Liver (tissue), 9 donors: ENCODE results near the gene ATP2A1. TPM values are rescaled to one million over a fixed set of nuclear protein-coding genes. Genes with fewer than 3 reads are reported as not detected.

ENCODE experiments used
- DNase-seq: peaks from one replicate; pipeline ENCODE4 v3.0.0-alpha.2; 2017; ENCODE audit warnings: low spot score
- H3K27ac ChIP-seq, 2 donors: one replicate each; pipeline ENCODE4 v1.7.0; 2013; ENCODE audit warnings: inconsistent platforms in 2 of 2, low read length in 2 of 2, control low read depth in 1 of 2, low read depth in 1 of 2, mild to moderate bottlenecking in 1 of 2
- H3K27me3 ChIP-seq, 4 donors: one replicate each; pipeline versions ENCODE4 v1.6.1 to v1.7.0; 2013; ENCODE audit warnings: low read length in 3 of 4, inconsistent platforms in 1 of 4, mild to moderate bottlenecking in 1 of 4, moderate library complexity in 1 of 4; ENCODE audit not compliant: control insufficient read depth in 4 of 4, insufficient read depth in 4 of 4
- H3K36me3 ChIP-seq, 4 donors: one replicate each; pipeline versions ENCODE4 v1.6.1 to v1.7.0; 2013; ENCODE audit warnings: low read length in 3 of 4, mild to moderate bottlenecking in 3 of 4, low read depth in 1 of 4, moderate library complexity in 1 of 4; ENCODE audit not compliant: control insufficient read depth in 4 of 4, insufficient read depth in 3 of 4
- H3K4me1 ChIP-seq, 4 donors: one replicate each; pipeline versions ENCODE4 v1.6.1 to v1.7.0; 2013; ENCODE audit warnings: low read length in 3 of 4, mild to moderate bottlenecking in 3 of 4, moderate library complexity in 1 of 4; ENCODE audit not compliant: control insufficient read depth in 4 of 4, insufficient read depth in 4 of 4
- H3K4me3 ChIP-seq, 3 donors: one replicate each; pipeline versions ENCODE4 v1.6.1 to v1.7.0; 2013; ENCODE audit warnings: low read length in 3 of 3, control low read depth in 1 of 3, low read depth in 1 of 3, mild to moderate bottlenecking in 1 of 3
- H3K9ac ChIP-seq, 2 donors: one replicate each; pipeline ENCODE4 v1.7.0; 2013; ENCODE audit warnings: low read length in 2 of 2, mild to moderate bottlenecking in 2 of 2, moderate library complexity in 2 of 2, control low read depth in 1 of 2, low read depth in 1 of 2
- H3K9me3 ChIP-seq, 4 donors: one replicate each; pipeline versions ENCODE4 v1.6.1 to v1.7.0; 2013; ENCODE audit warnings: low read length in 3 of 4; ENCODE audit not compliant: control insufficient read depth in 4 of 4
- EGR1 ChIP-seq, 2 donors: IDR thresholded peaks; 2 replicates each; pipeline ENCODE4 v1.6.1; 2016 to 2018; ENCODE audit warnings: antibody characterized with exemption in 2 of 2, low read depth in 2 of 2
- FOXA1 ChIP-seq: IDR thresholded peaks from 2 replicates; pipeline ENCODE4 v1.6.1; 2016; ENCODE audit warnings: antibody characterized with exemption
- FOXA2 ChIP-seq: IDR thresholded peaks from 2 replicates; pipeline ENCODE4 v1.6.1; 2016; ENCODE audit warnings: antibody characterized with exemption
- GABPA ChIP-seq, 2 donors: IDR thresholded peaks in 1 of 2; conservative IDR thresholded peaks in 1 of 2; 2 replicates each; pipeline ENCODE4 v1.6.1; 2016; ENCODE audit warnings: antibody characterized with exemption in 2 of 2, mild to moderate bottlenecking in 1 of 2, moderate library complexity in 1 of 2
- HNF4A ChIP-seq, 2 donors: conservative IDR thresholded peaks; 2 replicates each; pipeline ENCODE4 v1.6.1; 2016; ENCODE audit warnings: antibody characterized with exemption in 2 of 2, mild to moderate bottlenecking in 2 of 2
- HNF4G ChIP-seq: IDR thresholded peaks from 2 replicates; pipeline ENCODE4 v1.6.1; 2016; ENCODE audit warnings: antibody characterized with exemption
- JUND ChIP-seq, 2 donors: IDR thresholded peaks; 2 replicates each; pipeline ENCODE4 v1.6.1; 2016; ENCODE audit warnings: antibody characterized with exemption in 2 of 2
- NR2F2 ChIP-seq: IDR thresholded peaks from 2 replicates; pipeline ENCODE4 v1.6.1; 2016; ENCODE audit warnings: antibody characterized with exemption
- RAD21 ChIP-seq, 2 donors: IDR thresholded peaks; 2 replicates each; pipeline ENCODE4 v1.6.1; 2016; ENCODE audit warnings: antibody characterized with exemption in 2 of 2, mild to moderate bottlenecking in 2 of 2
- RXRA ChIP-seq, 2 donors: IDR thresholded peaks; 2 replicates each; pipeline ENCODE4 v1.6.1; 2017 to 2018; ENCODE audit warnings: antibody characterized with exemption in 2 of 2, mild to moderate bottlenecking in 1 of 2
- SP1 ChIP-seq: IDR thresholded peaks from 2 replicates; pipeline ENCODE4 v1.6.1; 2018; ENCODE audit warnings: antibody characterized with exemption, mild to moderate bottlenecking
- TAF1 ChIP-seq: conservative IDR thresholded peaks from 2 replicates; pipeline ENCODE4 v1.6.1; 2016; ENCODE audit warnings: antibody characterized with exemption, mild to moderate bottlenecking
- YY1 ChIP-seq: IDR thresholded peaks from 2 replicates; pipeline ENCODE4 v1.6.1; 2016; ENCODE audit warnings: antibody characterized with exemption, mild to moderate bottlenecking
- WGBS: extraction: QIAGEN DNeasy Blood & Tissue Kit; methylation state at CpG from one replicate; pipeline ENCODE4 v1.1.7; 2013; 5-methylcytosine and 5-hydroxymethylcytosine counted together
- polyA plus RNA-seq, 2 donors: library from polyadenylated mRNA; stranded (reverse) in 1 of 2; unstranded in 1 of 2; fragments of 200-250 nt in 1 of 2; fragments of >200 nt in 1 of 2; fragmentation: Nextera tagmentation in 1 of 2; extraction: Ambion mirVana in 1 of 2; gene quantifications; one replicate each; pipeline versions ENCODE4 v1.2.1 to v1.2.3, GENCODE V29; 2013 to 2015
- total RNA-seq, 2 donors: library from RNA; depleted of rRNA; stranded (reverse); fragments of >200 nt; gene quantifications; one replicate each; pipeline ENCODE4 v1.2.3, GENCODE V29; 2014
- TF ChIP-seq, protein P1 (sequence below): IDR thresholded peaks from 2 replicates; pipeline ENCODE4 v1.6.1; 2016; ENCODE audit warnings: antibody characterized with exemption, mild to moderate bottlenecking
- TF ChIP-seq, protein P2 (sequence below): fragments of 150-350 bp; IDR thresholded peaks from 2 replicates; pipeline ENCODE4 v1.5.1; 2017; ENCODE audit warnings: improper control_type of control experiment, low read depth, low read length; ENCODE audit not compliant: missing input control
- TF ChIP-seq, protein P3 (sequence below): IDR thresholded peaks from 2 replicates; pipeline ENCODE4 v1.6.1; 2016; ENCODE audit warnings: antibody characterized with exemption
- TF ChIP-seq, protein P4 (sequence below): IDR thresholded peaks from 2 replicates; pipeline ENCODE4 v1.6.1; 2016; ENCODE audit warnings: antibody characterized with exemption
- TF ChIP-seq, protein P5 (sequence below): IDR thresholded peaks from 2 replicates; pipeline ENCODE4 v1.6.1; 2016; ENCODE audit warnings: antibody characterized with exemption
- donor health status: healthy.
- donor health status: healthy.
- donor health status: healthy.
- donor health status: healthy.
- donor health status: healthy.

Gene ATP2A1
- total and polyA plus RNA-seq, 4 donors, result 0.07 to 0.23 (median 0.13) TPM

DNA sequence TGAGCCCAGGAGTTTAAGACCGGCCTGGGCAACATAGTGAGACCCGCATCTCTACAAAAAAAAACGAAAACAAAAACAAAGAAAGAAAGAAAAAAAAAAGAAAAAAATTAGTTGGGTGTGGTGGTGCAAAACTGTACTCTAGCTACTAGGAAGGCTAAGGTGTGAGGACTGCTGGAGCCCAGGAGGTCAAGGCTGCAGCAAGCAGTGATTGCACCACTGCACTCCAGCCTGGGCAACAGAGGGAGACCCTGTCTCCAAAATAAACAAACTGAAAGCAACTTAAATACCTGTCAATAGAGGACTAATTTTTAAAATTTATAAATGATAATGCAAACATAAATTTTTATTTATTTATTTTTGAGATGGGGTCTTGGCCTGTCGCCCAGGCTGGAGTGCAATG, 17.3 kb downstream of the ATP2A1 start:
- Histone ChIP-seq H3K27me3 (no peaks in the 10 kb centered on the region), H3K36me3 (peaks cover 0 to 2% (median 0%) of the 10 kb centered on the region in 4 donors), H3K9me3 (no peaks in the 10 kb centered on the region), H3K27ac (no peak overlapping the region), H3K9ac (no peak overlapping the region), H3K4me3 (no peak overlapping the region), H3K4me1 (no peaks in the 10 kb centered on the region)
- 95% methylated on average over 4 of the region's 4 CpGs for WGBS
- TF ChIP-seq RXRA (IDR thresholded peaks at IDR 0.05), result no peak
- TF ChIP-seq, protein P1, sequence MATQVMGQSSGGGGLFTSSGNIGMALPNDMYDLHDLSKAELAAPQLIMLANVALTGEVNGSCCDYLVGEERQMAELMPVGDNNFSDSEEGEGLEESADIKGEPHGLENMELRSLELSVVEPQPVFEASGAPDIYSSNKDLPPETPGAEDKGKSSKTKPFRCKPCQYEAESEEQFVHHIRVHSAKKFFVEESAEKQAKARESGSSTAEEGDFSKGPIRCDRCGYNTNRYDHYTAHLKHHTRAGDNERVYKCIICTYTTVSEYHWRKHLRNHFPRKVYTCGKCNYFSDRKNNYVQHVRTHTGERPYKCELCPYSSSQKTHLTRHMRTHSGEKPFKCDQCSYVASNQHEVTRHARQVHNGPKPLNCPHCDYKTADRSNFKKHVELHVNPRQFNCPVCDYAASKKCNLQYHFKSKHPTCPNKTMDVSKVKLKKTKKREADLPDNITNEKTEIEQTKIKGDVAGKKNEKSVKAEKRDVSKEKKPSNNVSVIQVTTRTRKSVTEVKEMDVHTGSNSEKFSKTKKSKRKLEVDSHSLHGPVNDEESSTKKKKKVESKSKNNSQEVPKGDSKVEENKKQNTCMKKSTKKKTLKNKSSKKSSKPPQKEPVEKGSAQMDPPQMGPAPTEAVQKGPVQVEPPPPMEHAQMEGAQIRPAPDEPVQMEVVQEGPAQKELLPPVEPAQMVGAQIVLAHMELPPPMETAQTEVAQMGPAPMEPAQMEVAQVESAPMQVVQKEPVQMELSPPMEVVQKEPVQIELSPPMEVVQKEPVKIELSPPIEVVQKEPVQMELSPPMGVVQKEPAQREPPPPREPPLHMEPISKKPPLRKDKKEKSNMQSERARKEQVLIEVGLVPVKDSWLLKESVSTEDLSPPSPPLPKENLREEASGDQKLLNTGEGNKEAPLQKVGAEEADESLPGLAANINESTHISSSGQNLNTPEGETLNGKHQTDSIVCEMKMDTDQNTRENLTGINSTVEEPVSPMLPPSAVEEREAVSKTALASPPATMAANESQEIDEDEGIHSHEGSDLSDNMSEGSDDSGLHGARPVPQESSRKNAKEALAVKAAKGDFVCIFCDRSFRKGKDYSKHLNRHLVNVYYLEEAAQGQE, result no peak
- no peak for TF ChIP-seq HNF4A (conservative IDR thresholded peaks at IDR 0.05)
- TF ChIP-seq GABPA (IDR thresholded peaks at IDR 0.05 in 1 of 2, conservative IDR thresholded peaks at IDR 0.05 in 1 of 2), result no peak
- TF ChIP-seq JUND (IDR thresholded peaks at IDR 0.05), result no peak
- TF ChIP-seq, protein P2, sequence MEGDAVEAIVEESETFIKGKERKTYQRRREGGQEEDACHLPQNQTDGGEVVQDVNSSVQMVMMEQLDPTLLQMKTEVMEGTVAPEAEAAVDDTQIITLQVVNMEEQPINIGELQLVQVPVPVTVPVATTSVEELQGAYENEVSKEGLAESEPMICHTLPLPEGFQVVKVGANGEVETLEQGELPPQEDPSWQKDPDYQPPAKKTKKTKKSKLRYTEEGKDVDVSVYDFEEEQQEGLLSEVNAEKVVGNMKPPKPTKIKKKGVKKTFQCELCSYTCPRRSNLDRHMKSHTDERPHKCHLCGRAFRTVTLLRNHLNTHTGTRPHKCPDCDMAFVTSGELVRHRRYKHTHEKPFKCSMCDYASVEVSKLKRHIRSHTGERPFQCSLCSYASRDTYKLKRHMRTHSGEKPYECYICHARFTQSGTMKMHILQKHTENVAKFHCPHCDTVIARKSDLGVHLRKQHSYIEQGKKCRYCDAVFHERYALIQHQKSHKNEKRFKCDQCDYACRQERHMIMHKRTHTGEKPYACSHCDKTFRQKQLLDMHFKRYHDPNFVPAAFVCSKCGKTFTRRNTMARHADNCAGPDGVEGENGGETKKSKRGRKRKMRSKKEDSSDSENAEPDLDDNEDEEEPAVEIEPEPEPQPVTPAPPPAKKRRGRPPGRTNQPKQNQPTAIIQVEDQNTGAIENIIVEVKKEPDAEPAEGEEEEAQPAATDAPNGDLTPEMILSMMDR, result no peak
- TF ChIP-seq, protein P3, sequence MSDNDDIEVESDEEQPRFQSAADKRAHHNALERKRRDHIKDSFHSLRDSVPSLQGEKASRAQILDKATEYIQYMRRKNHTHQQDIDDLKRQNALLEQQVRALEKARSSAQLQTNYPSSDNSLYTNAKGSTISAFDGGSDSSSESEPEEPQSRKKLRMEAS, result no peak
- TF ChIP-seq EGR1 (IDR thresholded peaks at IDR 0.05; ENCODE audit: low read depth in 2 of 2), result no peak
- TF ChIP-seq TAF1, result no peak
- no peak for TF ChIP-seq YY1
- TF ChIP-seq, protein P4, sequence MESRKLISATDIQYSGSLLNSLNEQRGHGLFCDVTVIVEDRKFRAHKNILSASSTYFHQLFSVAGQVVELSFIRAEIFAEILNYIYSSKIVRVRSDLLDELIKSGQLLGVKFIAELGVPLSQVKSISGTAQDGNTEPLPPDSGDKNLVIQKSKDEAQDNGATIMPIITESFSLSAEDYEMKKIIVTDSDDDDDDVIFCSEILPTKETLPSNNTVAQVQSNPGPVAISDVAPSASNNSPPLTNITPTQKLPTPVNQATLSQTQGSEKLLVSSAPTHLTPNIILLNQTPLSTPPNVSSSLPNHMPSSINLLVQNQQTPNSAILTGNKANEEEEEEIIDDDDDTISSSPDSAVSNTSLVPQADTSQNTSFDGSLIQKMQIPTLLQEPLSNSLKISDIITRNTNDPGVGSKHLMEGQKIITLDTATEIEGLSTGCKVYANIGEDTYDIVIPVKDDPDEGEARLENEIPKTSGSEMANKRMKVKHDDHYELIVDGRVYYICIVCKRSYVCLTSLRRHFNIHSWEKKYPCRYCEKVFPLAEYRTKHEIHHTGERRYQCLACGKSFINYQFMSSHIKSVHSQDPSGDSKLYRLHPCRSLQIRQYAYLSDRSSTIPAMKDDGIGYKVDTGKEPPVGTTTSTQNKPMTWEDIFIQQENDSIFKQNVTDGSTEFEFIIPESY, result no peak
- TF ChIP-seq NR2F2, result no peak
- TF ChIP-seq HNF4G, result no peak
- no peak for TF ChIP-seq SP1
- no peak for TF ChIP-seq FOXA1
- no peak for TF ChIP-seq FOXA2
- TF ChIP-seq, protein P5, sequence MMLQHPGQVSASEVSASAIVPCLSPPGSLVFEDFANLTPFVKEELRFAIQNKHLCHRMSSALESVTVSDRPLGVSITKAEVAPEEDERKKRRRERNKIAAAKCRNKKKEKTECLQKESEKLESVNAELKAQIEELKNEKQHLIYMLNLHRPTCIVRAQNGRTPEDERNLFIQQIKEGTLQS, result no peak
- TF ChIP-seq RAD21 (IDR thresholded peaks at IDR 0.05), result no peak
- DNase-seq, result no peak
